HG02884 (cell line): ENCODE measurements around the gene MUC5AC.
"Not testable (repeated sequence)": the region's sequence is repeated elsewhere in the genome, so short reads cannot be mapped to it uniquely, and the experiment has no call there.

ENCODE experiments used
- ATAC-seq: cut with Tn5 transposase; IDR thresholded peaks from one replicate; pipeline ENCODE4 v1.9.1; 2021; ENCODE audit warnings: mild to moderate bottlenecking, moderate library complexity; ENCODE audit not compliant: unreplicated experiment

The MUC5AC gene

DNA sequence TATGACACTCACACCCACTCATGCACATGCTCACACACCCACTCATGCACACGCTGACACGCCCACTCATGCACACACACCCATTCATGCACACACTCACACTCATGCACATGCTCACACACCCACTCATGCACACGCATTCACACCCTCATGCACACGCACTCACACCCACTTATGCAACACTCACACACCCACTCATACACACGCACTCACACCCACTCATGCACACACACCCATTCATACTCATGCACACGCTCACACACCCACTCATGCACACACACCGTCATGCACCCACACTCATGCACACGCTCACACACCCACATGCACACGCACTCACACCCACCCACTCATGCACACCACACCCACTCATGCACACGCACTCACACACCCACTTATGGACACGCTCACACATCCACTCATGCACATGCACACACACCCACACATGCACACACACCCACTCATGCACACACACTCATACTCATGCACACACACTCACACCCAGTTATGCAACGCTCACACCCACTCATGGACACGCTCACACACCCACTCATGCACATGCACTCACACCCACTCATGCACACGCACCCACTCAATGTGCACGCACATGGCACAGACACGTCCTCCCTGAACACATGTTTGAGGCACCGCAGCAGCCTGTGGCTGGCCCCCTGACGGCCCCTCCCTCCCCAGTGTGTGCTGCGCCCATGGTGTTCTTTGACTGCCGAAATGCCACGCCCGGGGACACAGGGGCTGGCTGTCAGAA lies 17.9 kb downstream of the MUC5AC start:
- ATAC-seq = no peak

DNA sequence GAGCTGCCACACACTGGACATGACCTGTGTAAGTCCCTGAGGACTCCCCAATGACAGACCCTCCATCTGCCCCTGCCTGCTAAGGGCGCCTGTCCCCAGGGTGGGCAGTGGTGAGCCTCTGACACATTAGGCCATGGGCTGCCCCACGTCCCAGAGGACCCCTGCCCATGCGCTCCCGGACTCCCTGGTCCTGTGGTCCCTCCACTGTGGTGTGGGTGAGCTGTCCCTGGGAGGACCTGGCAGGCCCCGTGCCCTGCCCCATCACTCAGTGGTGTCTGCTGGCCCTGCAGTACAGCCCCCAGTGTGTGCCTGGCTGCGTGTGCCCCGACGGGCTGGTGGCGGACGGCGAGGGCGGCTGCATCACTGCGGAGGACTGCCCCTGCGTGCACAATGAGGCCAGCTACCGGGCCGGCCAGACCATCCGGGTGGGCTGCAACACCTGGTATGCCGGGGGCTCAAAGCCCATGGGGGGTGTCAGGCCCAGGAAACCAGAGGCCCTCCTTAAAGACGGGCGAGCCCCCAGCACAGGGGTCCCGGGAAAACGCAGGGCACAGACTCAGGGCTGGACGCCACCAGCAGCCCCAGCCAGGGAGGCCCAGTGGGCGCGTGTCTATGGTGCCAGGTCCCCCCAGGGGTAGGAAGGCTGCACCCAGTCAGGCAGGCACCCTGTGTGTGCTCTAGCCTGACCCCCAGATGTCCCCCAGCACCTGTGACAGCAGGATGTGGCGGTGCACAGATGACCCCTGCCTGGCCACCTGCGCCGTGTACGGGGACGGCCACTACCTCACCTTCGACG lies 18.7 kb downstream of the MUC5AC start:
- no peak for ATAC-seq

DNA sequence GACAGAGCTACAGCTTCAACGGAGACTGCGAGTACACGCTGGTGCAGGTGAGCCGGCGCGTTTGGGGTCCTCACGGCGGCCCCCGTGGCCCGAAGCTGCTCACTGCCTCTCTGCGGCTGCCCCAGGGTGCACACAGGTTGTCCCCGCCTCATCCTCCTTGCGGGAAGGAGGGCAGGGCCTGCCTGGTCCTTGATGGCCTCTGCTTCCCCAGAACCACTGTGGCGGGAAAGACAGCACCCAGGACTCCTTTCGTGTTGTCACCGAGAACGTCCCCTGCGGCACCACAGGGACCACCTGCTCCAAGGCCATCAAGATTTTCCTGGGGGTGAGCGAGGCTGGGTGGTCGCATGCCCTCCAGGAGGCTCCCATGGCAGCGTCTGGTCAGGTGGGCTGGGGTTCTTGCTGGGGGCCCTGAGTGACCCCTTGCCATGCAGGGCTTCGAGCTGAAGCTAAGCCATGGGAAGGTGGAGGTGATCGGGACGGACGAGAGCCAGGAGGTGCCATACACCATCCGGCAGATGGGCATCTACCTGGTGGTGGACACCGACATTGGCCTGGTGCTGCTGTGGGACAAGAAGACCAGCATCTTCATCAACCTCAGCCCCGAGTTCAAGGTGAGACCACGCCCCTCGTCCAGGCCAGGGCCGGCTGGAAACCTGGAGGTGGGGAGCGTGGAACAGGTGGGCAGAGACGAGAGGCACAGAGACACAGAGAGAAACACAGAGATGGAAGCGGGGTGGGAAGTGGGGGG lies 19.4 kb downstream of the MUC5AC start:
- no peak for ATAC-seq

DNA sequence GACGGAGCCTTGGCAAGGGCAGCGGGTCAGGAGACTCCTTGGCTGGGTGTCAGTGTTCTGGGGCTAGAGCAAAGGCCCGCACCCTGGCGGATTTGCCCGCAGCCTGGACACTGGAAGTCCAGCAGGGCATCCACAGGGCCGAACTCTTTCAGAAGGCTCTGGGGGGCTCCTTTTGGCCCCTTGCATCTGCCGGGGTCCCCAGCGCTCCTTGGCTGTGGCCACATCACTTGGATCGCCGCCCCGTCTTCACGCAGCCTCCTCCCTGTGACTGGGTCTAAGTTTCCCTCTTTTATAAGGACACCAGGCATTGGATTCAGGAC lies 20.0 kb downstream of the MUC5AC start:
- ATAC-seq = no peak

DNA sequence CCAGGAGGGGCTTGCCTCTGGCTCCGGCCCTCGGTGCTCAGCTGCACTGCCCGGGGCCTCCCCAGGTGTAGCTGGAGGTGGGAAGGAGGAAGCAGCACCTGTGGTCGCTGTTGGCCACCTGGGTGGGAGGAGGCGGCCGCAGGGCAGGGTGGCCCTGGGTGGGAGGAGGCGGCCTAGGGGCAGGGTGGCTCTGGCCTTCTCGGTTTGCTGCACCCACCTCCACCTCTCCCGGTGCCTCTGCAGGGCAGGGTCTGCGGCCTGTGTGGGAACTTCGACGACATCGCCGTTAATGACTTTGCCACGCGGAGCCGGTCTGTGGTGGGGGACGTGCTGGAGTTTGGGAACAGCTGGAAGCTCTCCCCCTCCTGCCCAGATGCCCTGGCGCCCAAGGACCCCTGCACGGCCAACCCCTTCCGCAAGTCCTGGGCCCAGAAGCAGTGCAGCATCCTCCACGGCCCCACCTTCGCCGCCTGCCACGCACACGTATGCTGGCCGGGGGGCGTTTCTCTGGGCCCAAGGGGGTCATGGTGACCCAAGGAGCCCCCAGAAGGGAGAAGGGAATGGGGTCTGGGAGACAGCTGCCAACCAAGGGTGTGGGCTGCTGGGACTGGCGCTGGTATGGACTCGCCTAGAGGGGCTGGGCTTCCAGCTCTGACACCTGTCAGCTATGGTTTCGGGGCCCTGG lies 20.6 kb downstream of the MUC5AC start:
- no peak for ATAC-seq

DNA sequence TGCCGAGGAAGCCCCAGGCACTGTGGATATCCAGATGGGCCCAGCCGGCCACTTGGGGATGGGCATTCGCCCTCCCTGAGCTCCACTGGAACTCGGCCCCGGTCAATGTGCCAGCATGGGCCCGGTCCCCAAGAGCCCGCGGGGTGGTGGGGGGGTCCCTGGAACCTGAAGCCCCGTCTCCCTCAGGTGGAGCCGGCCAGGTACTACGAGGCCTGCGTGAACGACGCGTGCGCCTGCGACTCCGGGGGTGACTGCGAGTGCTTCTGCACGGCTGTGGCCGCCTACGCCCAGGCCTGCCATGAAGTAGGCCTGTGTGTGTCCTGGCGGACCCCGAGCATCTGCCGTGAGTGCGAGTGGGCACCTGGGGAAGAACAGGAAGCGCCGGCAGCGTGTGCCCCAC lies 21.2 kb downstream of the MUC5AC start:
- ATAC-seq = no peak

DNA sequence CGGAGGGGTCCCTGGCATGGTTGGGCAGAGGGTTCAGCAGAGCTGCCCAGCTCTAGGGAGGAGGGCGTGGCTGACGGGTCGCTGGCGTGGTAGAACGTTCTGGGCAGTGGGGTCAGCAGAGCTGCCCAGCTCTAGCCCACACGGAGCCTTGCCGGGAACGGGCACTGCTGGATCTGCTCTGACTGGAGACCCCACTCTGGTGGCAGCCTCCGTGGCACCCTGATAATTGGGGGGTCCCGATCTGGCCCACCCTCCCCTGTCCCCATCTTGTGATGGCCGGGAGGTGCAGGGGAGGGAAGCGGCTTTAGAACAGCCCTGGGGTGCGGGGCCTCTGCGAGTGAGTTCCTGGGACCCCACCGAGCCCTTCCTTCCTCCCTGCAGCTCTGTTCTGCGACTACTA lies 21.9 kb downstream of the MUC5AC start:
- no peak for ATAC-seq

DNA sequence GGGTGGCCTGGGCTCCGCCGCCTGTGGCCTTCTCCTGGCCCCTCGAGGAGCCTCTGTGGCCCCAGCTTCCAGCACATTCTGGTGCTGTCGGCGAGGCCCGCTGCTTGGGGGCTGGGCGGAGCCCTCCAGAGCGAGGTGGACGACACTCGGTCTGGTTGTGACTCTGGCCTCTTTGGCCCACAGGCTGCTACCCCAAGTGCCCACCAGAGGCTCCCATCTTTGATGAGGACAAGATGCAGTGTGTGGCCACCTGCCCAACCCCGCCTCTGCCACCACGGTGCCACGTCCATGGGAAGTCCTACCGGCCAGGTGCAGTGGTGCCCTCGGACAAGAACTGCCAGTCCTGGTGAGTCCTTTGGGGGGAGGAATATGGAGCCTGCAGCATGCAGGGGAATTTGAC lies 22.4 kb downstream of the MUC5AC start:
- no peak for ATAC-seq

DNA sequence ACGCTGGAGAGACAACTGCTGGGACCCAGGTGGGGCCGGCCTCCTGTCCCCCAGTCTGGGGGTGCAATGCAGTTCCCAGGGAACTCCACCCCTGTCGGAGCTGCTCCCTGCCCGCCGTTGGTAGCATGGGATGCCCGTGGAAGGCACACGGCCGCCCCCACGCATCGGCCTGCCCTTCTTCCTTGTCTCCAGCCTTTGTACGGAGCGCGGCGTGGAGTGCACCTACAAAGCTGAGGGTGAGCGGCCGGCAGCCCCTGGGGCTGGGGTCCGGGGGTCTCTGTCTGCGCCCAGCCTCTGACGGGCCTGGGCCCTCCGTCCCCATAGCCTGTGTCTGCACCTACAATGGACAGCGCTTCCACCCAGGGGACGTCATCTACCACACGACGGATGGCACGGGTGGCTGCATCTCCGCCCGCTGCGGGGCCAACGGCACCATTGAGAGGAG lies 23.2 kb downstream of the MUC5AC start:
- ATAC-seq = no peak

DNA sequence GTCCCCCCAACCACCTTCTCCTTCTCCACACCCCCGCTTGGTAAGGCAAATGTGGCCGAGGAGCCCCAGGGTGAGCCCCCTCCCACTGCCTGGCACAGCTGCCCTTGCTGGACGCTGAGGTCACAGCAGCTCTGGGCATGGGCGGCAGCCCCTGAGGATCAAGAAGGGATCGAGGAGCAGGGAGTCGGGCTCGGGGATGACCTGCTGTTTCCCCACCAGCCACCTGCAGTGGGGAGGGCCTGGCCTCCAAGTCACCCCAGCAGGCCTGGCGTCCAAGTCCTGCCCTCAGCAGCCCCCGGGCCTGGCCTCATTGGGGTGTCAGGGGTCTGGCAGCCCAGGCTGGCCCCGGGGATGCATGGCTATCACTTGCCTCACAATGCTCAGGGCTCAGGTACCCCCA lies 23.7 kb downstream of the MUC5AC start:
- ATAC-seq = no peak

DNA sequence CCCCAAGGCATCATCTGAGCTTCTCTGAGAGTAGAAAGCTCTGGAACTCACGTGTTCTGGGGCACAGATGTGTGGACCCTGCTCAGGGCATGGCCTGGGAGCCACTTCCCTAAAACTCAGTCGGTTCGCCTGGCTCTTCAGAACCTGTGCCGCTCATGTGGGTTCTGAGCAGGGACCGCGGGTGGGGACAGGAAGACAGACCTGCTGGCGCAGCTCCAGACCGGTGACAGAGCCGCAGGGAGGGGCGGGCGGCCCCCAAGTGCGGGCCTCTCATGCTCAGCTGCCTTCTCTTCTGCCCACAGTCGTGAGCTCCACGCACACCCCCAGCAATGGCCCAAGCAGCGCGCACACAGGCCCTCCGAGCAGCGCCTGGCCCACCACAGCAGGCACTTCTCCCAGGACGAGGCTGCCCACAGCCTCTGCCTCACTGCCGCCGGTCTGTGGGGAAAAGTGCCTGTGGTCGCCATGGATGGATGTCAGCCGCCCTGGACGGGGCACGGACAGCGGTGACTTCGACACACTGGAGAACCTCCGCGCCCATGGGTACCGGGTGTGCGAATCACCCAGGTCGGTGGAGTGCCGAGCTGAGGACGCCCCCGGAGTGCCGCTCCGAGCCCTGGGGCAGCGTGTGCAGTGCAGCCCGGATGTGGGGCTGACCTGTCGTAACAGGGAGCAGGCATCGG lies 24.2 kb downstream of the MUC5AC start:
- ATAC-seq = no peak

DNA sequence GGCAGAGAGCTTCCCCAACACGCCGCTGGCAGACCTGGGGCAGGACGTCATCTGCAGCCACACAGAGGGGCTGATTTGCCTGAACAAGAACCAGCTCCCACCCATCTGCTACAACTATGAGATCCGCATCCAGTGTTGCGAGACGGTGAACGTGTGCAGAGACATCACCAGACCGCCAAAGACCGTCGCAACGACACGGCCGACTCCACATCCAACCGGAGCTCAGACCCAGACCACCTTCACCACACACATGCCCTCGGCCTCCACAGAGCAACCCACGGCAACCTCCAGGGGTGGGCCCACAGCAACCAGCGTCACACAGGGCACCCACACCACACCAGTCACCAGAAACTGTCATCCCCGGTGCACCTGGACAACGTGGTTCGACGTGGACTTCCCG lies 26.4 kb downstream of the MUC5AC start:
- not testable (repeated sequence) for ATAC-seq

DNA sequence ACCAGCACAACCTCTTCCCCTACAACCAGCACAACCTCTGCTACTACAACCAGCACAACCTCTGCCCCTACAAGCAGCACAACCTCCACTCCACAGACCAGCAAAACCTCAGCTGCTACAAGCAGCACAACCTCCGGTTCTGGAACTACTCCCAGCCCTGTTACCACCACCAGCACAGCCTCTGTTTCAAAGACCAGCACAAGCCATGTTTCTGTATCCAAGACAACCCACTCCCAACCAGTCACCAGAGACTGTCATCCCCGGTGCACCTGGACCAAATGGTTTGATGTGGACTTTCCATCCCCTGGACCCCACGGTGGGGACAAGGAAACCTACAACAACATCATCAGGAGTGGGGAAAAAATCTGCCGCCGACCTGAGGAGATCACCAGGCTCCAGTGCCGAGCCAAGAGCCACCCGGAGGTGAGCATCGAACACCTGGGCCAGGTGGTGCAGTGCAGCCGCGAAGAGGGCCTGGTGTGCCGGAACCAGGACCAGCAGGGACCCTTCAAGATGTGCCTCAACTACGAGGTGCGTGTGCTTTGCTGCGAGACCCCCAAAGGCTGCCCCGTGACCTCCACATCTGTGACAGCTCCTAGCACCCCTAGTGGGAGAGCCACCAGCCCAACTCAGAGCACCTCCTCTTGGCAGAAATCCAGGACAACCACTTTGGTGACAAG lies 30.8 kb downstream of the MUC5AC start:
- not testable (repeated sequence) for ATAC-seq

DNA sequence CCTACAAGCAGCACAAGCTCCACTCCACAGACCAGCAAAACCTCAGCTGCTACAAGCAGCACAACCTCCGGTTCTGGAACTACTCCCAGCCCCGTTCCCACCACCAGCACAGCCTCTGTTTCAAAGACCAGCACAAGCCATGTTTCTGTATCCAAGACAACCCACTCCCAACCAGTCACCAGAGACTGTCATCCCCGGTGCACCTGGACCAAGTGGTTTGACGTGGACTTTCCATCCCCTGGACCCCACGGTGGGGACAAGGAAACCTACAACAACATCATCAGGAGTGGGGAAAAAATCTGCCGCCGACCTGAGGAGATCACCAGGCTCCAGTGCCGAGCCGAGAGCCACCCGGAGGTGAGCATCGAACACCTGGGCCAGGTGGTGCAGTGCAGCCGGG lies 32.1 kb downstream of the MUC5AC start:
- ATAC-seq = not testable (repeated sequence)

DNA sequence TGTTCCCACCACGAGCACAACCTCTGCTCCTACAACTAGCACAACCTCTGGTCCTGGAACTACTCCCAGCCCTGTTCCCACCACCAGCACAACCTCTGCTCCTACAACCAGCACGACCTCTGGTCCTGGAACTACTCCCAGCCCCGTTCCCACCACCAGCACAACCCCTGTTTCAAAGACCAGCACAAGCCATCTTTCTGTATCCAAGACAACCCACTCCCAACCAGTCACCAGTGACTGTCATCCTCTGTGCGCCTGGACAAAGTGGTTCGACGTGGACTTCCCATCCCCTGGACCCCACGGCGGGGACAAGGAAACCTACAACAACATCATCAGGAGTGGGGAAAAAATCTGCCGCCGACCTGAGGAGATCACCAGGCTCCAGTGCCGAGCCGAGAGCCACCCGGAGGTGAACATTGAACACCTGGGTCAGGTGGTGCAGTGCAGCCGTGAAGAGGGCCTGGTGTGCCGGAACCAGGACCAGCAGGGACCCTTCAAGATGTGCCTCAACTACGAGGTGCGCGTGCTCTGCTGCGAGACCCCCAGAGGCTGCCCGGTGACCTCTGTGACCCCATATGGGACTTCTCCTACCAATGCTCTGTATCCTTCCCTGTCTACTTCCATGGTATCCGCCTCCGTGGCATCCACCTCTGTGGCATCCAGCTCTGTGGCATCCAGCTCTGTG lies 34.2 kb downstream of the MUC5AC start:
- not testable (repeated sequence) for ATAC-seq

DNA sequence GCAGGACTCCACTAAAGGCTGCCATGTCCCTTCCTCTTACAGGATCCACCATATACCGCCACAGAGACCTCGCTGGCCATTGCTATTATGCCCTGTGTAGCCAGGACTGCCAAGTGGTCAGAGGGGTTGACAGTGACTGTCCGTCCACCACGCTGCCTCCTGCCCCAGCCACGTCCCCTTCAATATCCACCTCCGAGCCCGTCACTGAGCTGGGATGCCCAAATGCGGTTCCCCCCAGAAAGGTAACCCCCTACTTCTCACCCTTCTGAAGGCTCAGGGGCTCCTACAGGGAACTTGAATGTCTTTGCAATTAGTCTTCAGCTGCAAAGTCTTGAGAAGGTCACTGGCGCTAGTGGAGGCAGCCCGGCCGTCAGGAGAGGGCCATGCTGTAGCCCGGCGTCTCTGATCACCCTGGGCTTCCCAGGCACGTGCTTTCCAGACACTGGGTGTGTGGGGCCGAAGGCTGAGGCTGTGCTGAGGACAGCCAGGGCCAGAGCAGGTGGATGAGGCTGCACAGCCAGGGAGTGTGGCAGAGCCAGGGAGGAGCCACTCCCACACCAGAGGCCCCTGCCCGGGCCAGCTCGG lies 35.1 kb downstream of the MUC5AC start:
- ATAC-seq = no peak

DNA sequence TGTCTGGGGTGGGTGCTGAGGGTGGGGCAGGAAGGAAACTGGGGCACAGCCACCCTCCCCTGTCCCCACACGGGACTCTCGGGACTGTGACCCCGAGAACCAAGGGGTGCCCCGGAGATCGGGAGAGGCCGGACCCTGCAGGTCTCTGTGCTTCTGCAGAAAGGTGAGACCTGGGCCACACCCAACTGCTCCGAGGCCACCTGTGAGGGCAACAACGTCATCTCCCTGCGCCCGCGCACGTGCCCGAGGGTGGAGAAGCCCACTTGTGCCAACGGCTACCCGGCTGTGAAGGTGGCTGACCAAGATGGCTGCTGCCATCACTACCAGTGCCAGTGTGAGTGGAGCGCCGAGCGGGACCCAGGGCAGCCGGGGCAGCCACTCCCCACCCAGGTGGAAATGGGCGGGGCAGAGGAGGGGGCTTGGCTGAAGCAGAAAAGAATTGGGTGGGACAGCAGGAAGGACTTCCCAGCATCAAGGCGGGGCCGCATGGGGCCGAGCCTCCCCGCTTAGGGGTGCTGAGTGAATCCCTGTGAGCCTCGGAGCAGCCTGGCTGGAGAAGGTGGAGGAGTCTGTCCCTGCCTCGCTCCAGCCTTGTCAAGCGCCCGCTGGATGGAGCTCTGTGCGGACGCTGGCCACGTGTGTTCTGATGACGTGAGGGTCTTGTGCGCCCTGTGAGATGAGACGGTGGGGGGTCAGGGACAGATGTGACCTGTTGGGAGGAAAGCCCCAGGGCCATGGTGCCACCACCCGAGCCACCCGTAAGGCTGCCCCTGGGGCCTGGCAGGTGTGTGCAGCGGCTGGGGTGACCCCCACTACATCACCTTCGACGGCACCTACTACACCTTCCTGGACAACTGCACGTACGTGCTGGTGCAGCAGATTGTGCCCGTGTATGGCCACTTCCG lies 35.8 kb downstream of the MUC5AC start:
- ATAC-seq = no peak
